ENCODE data around the gene POLR3A.
A peak's percentile ranks its signal among the peaks of the same experiment; 100 is the strongest.
"Not testable (repeated sequence)": the region's sequence is repeated elsewhere in the genome, so short reads cannot be mapped to it uniquely, and the experiment has no call there.

Gene POLR3A

GRCh38 chr10:78019264-78019663 is 10.1 kb downstream of the POLR3A start:
- DNase-seq = no peak

DNA sequence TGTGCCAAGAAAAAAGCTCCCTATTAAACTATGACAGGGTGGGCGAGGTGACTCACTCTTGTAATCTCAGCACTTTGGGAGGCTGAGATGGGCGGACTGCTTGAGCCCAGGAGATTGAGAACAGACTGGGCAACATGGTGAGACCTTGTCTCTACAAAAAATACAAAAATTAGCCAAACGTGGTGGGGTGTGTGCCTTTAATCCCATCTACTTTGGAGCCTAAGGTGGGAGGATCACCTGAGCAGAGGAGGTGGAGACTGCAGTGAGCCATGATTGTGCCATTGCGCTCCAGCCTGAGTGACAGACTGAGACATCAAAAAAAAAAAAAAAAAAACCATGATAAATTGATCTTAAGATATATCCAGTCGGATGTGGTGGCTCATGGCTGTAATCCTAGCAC is 11.5 kb downstream of the POLR3A start:
- no peak for DNase-seq

GRCh38 chr10:78015546-78015945 is 13.8 kb downstream of the POLR3A start:
- DNase-seq = no peak

GRCh38 chr10:78013564-78013963 is 15.8 kb downstream of the POLR3A start:
- DNase-seq = no peak

DNA sequence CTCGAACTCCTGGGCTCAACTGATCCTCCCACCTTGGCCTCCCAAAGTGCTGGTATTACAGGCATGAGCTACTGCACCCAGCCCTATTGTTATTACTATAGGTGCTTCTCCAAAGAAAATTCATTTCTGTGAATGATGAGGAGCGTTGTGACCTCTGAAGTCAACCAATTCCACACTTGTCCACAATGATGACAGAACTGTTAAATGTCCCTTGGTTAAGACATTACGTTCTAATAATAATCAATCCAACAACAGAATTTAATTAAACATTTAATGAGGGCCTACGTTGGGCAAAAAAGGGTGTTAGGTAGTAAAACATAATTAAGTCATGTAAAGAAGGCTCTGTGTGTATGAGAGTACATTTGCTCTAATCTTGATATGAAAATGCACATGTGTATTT is 18.2 kb downstream of the POLR3A start:
- DNase-seq = no peak

GRCh38 chr10:78010278-78010677 is 19.0 kb downstream of the POLR3A start:
- DNase-seq = no peak

- no peak for DNase-seq
These were observed 19.7 kb downstream of the POLR3A start for GRCh38 chr10:78009662-78010061.

DNA sequence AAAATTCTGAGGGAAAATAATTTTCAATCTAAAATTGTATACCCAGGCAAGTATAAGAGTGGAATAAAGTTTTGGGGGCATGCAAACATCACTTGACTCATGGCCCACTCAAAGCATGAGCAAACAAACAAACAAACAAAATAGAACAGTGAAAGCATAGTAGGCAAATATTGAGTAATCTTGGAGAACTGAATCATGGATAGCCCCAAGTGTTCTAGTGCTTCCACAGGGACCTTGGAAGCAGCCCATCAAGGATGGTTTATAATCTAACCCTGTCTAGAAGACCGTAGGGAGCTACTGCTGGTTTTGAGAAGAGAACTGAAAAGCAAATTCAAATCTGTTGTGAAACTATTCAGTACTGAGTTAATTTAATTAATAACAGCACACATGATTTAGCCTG is 22.1 kb downstream of the POLR3A start:
- DNase-seq = no peak

- DNase-seq = no peak
These were observed 24.9 kb downstream of the POLR3A start for GRCh38 chr10:78004215-78005026.

DNA sequence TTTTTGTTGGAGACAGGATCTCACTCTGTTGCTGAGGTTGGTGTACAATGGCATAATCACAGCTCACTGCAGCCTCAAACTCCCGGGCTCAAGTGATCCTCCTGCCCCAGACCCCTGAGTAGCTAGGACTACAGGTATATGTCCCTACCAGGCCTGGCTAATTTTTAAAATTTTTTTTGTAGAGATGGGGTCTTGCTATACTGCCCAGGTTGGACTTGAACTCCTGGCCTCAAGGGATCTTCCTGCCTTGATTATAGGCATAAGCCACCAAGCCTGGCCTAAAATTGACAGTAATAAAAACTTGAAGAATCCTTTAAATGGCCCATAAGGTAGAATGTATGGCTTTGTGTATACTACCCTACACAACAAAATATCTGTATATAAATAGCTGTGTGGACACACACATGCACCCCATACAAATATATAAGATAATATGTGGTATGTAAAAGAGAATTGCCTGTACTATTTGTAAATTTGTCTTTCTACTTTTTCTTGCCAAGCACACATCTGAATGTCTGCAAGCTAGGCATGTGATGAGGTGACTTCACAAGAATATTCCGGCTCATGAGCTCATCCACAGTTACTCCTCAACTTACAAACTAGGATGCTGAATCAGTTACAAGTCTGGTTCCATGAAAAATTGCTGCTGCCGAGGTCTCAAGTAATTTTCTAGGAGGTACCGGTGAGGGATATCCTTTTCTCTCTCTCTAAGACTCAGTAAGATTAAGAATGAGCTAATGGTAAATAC is 26.6 kb downstream of the POLR3A start:
- no peak for DNase-seq

- no peak for DNase-seq
These were observed 28.3 kb downstream of the POLR3A start for GRCh38 chr10:78000956-78001472.

- DNase-seq = no peak
These were observed 29.1 kb downstream of the POLR3A start for GRCh38 chr10:78000206-78000605.

- not testable (repeated sequence) for DNase-seq
These were observed 30.5 kb downstream of the POLR3A start for GRCh38 chr10:77998780-77999179.

GRCh38 chr10:77993620-77994019 is 35.7 kb downstream of the POLR3A start:
- no peak for DNase-seq

GRCh38 chr10:77989081-77989724 is 40.1 kb downstream of the POLR3A start:
- peak; percentile 53 for DNase-seq

DNA sequence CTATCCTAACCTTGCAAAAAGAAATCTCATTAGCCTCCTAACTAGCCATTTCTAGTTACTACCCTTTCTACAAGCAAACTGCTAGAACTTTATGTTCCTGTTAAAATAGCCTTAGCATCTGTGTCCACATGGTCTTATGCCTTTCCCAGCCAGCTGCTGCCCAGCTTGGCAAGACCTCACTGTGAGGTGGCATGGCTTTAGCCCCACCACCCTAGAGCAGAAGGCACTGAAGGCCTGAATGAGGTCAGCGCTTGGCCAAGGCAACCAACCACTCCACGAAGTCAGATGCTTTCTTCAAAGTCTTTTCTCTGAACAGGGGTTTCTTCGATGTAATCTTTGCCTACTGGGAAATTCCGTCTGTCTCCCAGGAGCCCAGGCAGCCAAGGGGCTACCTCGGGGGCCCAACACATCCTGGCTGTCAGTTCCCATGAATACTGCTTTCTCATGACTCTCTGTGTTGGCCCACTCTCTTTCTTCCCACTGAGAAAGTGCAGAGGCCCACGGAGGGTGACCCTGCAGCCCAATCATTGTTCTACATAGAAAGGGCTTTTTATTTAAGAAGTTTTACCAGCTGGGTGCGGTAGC is 41.6 kb downstream of the POLR3A start:
- no peak for DNase-seq

DNA sequence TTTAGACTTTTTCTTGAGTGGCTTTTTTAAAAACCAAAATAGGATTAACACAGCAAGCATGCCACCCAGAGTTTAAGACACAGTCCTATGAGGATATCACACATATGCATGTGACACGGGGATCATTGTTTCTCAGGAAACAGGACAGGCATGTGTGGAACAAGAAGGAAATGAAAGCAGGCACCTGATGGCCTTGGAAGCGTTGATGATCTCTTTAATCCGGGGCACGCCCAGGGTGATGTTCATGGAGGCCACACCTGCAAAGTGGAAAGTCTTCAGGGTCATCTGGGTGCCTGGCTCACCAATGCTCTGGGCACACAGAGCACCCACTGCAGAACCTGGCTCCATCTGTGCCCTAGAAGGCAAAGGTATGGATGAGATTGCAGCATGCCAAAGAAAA is 44.3 kb downstream of the POLR3A start:
- DNase-seq = no peak

GRCh38 chr10:77983384-77984341 is 45.7 kb downstream of the POLR3A start:
- no peak for DNase-seq

DNA sequence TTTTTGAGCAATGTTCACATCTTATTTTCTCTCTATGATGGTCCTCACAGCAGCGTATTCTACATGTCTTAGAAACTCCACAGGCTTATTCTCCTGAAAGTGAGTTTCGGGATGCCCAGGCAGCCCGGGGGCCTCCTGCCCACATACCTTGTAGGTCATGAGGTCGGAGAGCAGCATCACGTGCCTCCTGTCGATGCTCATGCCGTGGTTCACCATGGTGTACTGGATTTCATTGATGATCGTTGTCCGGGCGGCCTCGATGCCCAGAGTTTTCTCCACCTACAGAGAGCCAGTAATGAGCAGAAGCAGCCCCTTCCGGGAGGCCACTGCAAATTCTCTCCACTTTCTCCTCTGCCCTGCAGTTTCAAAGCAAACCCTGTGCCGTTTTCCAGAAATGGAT is 48.0 kb downstream of the POLR3A start:
- DNase-seq = no peak

DNA sequence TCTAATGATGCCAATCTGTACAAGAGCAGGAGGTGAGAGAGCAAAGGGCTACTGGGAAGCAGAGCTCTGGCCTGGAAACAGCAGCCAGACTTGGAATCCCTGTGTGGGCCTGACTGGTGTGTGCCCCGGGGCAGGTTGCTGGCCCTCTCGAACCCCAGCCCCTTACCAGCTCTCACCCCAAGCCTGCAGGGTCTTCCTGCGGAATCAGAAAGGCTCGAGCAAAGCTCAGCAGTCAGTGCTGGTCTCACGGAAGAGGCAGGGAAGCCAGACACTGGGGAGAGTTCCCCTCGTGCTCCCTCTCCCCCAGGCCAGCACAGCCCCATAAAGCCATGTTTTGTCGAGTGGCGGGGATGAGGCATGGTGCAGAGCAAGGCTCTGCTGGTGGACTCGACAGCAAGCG is 50.1 kb downstream of the POLR3A start:
- no peak for DNase-seq

GRCh38 chr10:77978360-77978759 is 51.0 kb downstream of the POLR3A start:
- no peak for DNase-seq

DNA sequence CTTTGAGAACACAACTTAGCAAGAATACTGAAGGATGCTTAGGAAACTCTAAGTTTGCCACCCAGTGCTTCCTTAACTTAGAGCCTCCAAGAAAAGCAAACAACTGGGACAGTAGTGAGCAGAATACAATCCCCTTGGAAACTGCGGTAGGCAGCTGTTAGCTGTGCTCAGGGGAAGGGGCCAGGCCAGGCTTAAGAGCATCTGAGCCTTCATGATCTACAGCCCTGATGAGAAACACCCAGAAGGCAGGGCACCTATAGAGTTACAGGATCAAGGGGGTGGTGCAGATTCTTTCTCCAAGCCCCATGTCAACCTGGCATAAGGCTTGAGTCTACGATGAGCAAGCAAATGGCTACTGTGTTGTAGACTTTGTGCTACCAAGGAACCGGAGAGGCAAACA is 51.4 kb downstream of the POLR3A start:
- no peak for DNase-seq

All from DMS53 (cell line).